H1 (cell line): ENCODE results near the gene HMCN1. TPM values are rescaled to one million over a fixed set of nuclear protein-coding genes. Genes with fewer than 3 reads are reported as not detected.

Experiments
- HDAC2 ChIP-seq, 2 experiments: fragments of 300-600 bp in 1 of 2; sonication (generic) in 1 of 2; IDR thresholded peaks; 2 replicates each; pipeline ENCODE4 v1.6.1; 2011 to 2012; ENCODE audit warnings: low read depth in 2 of 2, low read length in 2 of 2, mild to moderate bottlenecking in 2 of 2, moderate library complexity in 2 of 2, borderline replicate concordance in 1 of 2, inconsistent platforms in 1 of 2
- polyA plus RNA-seq, 7 experiments: library from polyadenylated mRNA; depleted of rRNA in 3 of 7; stranded (reverse) in 5 of 7; unstranded in 2 of 7; fragments of >200 nt in 5 of 7; fragments of 200-250 nt in 2 of 7; gene quantifications; 1 replicate in 5 of 7; 2 replicates in 1 of 7; 4 replicates in 1 of 7; pipeline versions ENCODE4 v1.2.1 to v1.2.3, GENCODE V29; 2011 to 2013; ENCODE audit warnings: missing spikeins in 2 of 7, mixed read lengths in 2 of 7
- total RNA-seq: library from RNA; stranded (reverse); fragmentation: NEBNext Ultra II Directional; extraction: Animal tissue kit (Norgen Biotek cat#: 25700); gene quantifications from 2 replicates; pipeline ENCODE4 v1.2.1, GENCODE V29; 2021

Gene HMCN1
- total and polyA plus RNA-seq, 2 of the 8 experiments (the other 6 are each of a cell fraction or from before 2014, with no cell fraction given), result 13.8 to 14.6 TPM

GRCh38 chr1:185834371-185834905 lies 100.2 kb downstream of the HMCN1 start (continued):
- TF ChIP-seq HDAC2 (IDR thresholded peaks at IDR 0.05; ENCODE audit: borderline replicate concordance in 1 of 2, low read depth in 2 of 2, low read length in 2 of 2), result no peak
